HFF-Myc (cell line): ENCODE data around the gene ADIPOR2.

Experiments
- DNase-seq: peaks from one replicate; pipeline ENCODE4 v3.0.0-alpha.2; 2011; ENCODE audit warnings: low read depth; ENCODE audit errors: extremely low read depth
- H3K4me3 ChIP-seq: replicated peaks from 2 replicates; pipeline ENCODE4 v1.5.1; 2011; ENCODE audit warnings: low read depth, mild to moderate bottlenecking, control low read depth, low read length
- TF ChIP-seq, protein P1 (sequence below): IDR thresholded peaks from 2 replicates; pipeline ENCODE4 v1.5.1; 2012; ENCODE audit warnings: mild to moderate bottlenecking, low read depth, low read length, control low read depth; ENCODE audit errors: missing control alignments

ADIPOR2 gene

DNA sequence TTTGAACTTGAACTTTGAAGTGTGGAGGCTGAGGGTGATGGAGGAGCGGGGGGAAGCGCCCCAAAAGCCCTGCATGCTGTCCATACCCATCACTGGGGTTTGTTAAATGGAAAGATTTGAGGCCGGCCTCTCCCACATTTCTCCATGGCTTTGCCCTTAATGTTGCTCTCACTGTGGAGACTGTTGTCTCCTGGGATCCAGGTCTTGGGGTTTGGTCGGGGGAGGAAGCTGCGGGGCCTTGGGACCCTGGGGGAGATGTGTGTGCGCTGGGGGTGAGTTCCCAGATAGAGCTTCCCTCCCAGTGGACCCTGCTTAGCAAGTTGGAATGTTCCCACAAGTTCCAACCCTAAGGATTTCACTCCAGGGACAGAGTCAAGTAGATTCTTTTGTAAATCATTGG lies 101.5 kb downstream of the ADIPOR2 start:
- no peak overlapping the region for H3K4me3 ChIP-seq
- no peak for DNase-seq
- TF ChIP-seq, protein P1, sequence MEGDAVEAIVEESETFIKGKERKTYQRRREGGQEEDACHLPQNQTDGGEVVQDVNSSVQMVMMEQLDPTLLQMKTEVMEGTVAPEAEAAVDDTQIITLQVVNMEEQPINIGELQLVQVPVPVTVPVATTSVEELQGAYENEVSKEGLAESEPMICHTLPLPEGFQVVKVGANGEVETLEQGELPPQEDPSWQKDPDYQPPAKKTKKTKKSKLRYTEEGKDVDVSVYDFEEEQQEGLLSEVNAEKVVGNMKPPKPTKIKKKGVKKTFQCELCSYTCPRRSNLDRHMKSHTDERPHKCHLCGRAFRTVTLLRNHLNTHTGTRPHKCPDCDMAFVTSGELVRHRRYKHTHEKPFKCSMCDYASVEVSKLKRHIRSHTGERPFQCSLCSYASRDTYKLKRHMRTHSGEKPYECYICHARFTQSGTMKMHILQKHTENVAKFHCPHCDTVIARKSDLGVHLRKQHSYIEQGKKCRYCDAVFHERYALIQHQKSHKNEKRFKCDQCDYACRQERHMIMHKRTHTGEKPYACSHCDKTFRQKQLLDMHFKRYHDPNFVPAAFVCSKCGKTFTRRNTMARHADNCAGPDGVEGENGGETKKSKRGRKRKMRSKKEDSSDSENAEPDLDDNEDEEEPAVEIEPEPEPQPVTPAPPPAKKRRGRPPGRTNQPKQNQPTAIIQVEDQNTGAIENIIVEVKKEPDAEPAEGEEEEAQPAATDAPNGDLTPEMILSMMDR: no peak

DNA sequence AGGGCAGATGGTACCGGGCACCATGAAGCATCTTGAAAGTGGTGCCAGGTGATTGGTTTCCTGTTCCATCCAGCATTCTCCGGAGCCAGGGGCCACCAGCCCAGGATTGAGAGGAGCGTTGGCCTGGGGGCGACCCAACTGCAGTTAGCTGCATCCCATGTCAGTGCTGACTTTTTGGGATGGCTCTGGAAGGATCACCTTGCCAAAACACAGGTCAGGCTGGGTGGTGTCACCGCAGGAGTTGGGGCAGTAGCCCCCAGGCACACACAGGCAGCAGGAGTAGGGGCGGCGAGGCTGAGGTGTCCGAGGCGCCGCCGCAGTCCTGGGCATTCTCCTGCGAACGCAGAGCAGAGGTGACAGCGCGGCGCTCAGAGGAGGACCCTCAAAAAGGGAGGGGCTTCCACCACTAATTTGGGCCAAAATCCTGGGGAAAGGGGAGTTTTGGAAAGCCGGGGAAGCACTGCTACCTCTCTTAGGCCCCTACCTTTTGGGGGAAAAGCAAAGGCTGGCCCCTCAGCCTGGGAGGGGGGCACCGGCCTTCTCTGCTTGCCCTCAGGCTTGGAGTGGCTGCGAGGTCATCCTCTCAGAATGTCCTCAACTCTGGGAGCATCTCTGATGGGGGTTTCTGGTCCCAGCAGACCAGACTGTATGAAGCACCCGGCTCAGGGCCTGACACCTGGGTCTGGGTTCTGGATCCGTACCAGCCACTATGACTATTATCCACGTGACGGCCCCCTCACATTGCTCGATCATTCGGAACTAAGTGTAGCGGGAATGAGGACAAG lies 102.7 kb downstream of the ADIPOR2 start:
- H3K4me3 ChIP-seq: no peak overlapping the region
- TF ChIP-seq, protein P1: no peak
- no peak for DNase-seq

DNA sequence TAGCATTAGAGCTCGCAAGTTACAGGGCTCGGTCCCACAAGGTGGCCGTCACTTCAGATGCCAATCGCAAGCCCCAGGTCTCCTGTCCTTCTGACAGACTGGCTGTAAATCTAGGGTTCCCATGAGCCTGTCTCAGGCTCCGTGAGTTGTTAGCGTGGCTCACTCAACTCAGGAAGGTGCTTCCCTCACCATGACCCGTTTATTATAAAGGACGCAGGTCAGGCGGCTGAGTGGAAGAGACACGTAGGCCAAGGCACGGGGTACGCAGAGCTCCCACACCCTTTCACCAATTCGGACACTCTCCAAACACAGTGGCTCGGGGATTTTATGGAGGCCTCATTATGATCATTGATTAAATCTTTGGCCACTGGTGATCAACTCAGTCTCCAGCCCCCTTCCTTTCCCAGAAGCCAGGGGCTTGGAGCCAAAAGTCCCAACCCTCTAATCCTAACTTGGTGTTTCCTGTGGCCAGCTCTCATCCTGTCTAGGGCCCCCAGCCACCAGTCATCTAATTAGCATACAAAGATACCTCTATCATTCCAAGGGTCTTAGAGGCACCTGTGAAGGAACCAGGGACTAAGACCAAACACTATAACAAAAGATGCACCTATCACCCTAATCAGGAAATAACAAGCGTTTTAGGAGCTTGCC lies 103.7 kb downstream of the ADIPOR2 start:
- TF ChIP-seq, protein P1: no peak
- H3K4me3 ChIP-seq: no peak overlapping the region

DNA sequence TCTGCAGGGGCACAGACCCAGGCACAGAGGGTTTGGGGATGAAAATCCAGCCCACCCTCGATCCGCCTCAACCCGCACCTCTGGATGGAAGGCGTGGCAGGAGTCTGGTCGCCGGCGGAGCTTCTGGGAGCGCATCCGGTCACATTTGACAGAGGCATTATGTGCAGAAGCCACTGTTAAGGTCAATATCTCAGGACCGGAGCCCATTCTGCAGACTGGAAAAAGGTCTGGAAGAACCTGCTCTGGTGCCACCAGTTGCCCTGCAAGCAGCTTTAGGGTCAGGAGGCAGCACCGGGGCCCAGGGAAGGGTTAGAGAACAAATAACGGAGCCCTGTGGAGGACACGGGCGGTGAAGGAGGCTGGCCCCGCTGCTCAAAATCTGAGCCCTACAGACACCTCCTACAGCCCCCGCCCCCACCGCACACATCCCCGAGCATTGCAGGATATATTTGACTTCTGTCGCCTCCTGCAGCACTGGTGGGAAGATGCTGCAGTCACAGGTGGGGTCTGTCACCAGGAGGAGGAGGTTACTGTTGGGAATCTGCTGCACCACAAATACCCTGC lies 104.4 kb downstream of the ADIPOR2 start:
- no peak for DNase-seq
- H3K4me3 ChIP-seq: no peak overlapping the region

More for the DNA sequence above, 103.7 kb downstream of the ADIPOR2 start:
- DNase-seq: no peak

DNA sequence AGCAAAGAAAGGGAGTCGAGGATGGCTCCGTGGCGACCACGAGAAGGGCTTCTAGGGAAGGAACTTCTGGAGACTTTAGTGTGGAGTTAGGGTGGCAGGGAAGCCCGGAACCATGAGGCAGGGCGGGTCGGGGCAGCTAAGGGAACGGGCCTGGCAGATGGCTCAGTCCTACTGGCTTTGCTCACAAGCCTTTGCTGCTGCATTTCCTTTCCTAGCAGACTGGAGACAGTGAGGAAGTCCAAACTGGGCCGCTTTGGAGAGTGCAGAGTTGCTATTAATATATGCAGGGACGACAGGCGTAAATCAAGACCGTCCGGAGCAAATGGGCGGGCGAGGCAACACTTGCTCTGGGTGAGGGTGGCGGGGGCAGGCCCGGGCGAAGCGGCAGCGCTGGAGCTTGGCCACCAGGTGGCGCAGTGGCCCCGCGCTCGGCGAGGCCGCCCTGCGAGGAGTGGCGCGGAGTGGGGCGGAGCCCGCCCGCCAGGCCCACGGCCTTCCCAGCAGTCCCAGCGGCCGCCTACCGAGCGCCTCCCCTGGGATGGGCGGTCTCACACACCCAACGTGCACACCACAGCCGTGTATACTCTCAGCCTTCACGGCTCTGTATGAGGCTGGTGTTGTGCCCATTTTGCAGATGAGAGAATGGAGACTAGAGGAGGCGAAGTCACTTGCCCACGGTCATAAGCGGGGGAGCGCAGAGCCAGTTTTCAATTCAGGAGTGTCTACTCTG lies 105.1 kb downstream of the ADIPOR2 start:
- H3K4me3 ChIP-seq: peak overlapping the region; percentile 50
- TF ChIP-seq, protein P1: peak; percentile 73
- DNase-seq: peak; percentile 71

More for the DNA sequence above, 104.4 kb downstream of the ADIPOR2 start:
- TF ChIP-seq, protein P1: no peak

DNA sequence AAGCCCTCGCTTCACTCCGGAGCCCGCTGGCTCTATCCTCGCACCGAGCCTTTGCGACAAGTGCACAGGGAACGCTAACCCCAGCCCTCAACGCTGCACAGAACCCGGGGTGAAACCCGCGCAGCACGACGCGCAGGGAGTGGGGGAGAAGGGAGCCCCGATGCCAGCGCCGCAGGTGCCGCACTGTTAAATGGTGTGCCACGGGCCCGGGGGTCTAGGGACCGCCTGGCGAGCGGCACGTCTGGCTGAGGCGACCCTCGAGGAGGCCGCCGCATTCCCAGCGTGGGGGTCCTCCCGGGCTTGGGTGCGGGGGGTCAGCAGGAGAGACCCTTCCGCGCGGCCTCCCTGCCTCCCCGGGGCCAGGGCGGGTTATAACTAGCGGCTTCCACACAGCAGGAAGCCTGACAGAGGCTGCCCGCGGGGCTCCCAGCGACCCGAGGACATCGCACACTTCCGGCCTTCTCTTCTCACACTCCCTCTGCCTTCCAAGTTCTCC lies 105.7 kb downstream of the ADIPOR2 start:
- no peak for DNase-seq
- peak overlapping the region; percentile 50 for H3K4me3 ChIP-seq
- TF ChIP-seq, protein P1: no peak
